Stimulated activated CD4-positive, alpha-beta T cell treated with anti-CD3 and anti-CD28 coated beads, Interleukin-15, amount 100 ng/mL, for 48 hours (primary cell): Measurements from ENCODE around the gene FAM32A.
"Not testable (repeated sequence)": the region's sequence is repeated elsewhere in the genome, so short reads cannot be mapped to it uniquely, and the experiment has no call there.

Source experiments
- DNase-seq, 2 donors: peaks; one replicate each; pipeline ENCODE4 v3.0.0-alpha.2; 2020; ENCODE audit warnings: low read depth in 2 of 2

FAM32A gene

GRCh38 chr19:16164222-16164890 is 20.9 kb upstream of the FAM32A start:
- no peak for DNase-seq

- DNase-seq = no peak
Measured at GRCh38 chr19:16166417-16166816, 18.8 kb upstream of the FAM32A start.

- no peak for DNase-seq
Measured at GRCh38 chr19:16167055-16167454, 18.2 kb upstream of the FAM32A start.

GRCh38 chr19:16168465-16169081 is 16.6 kb upstream of the FAM32A start:
- no peak for DNase-seq

GRCh38 chr19:16170134-16170533 is 15.1 kb upstream of the FAM32A start:
- DNase-seq = no peak

DNA sequence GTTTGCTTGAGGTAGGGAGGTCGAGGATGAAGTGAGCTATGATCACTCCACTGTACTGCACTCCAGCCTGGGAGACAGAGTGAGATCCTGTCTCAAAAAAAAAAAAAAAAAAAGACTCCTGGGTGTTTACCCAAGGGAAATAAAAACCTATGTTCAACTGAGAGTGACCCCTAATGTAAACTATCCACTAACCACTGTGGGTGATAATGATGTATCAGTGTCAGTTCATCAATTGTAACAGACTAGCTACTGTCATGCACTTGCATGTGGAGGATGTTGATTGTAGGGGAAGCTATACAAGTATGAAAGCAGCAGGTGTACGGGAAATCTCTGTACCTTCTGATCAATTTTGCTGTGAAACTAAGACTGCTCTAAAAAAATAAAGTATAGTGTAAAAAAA is 9.3 kb upstream of the FAM32A start:
- no peak for DNase-seq

DNA sequence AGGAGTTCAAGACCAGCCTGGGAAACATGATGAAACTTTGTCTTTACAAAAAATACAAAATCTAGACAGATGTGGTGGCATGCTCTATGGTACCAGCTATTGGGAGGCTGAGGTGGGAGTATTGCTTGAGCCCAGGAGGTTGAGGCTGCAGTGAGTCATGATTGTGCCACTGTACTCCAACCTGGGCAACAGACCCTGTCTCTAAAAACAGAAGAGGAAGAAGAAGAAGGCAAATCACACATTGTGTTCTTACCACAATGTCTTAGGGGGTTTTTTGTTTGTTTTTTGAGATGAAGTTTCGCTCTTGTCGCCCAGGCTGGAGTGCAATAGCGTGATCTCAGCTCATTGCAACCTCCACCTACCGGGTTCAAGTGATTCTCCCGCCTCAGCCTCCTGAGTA is 6.3 kb upstream of the FAM32A start:
- DNase-seq = not testable (repeated sequence)

DNA sequence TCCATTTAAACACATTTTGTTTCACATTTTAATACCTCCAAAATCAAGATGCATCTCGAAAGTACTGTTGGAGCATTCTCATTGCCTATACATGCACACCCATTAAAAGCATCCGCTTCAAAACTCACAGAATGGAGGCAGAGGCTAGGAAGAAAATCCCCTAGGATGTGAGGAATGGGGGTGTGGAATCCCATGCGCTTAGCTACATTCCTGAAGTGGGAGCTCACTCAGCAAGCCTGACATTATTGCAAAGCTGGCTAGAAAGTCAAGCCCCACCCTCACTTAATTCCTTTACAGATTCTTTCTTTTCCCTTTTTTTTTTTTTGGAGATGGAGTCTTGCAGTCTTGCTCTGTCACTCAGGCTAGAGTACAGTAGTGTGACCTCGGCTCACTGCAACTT is 4.6 kb upstream of the FAM32A start:
- DNase-seq = no peak

GRCh38 chr19:16184665-16185122 is 516 bp upstream of the FAM32A start:
- DNase-seq = no peak

- DNase-seq = no peak
Measured at GRCh38 chr19:16185768-16186123, 536 bp downstream of the FAM32A start.

DNA sequence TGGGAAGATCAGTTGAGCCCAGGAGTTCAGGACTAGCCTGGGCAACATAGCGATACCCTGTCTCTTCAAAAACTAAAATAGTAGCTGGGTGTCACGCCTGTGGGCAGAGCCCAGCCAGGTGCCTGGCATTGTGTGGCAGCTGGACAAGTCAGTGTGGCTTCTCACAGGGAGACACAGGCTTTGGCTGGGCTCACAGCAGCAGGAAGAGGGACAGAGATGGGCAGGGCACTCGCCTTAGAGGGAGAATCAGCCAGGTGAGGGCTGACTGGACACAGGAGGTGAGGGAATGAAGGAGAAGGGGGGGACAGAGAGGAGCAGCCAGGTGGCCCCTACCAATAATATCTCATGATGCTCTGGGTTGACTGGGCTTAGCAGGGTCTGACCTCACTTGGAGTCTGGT is 3.3 kb downstream of the FAM32A start:
- no peak for DNase-seq

GRCh38 chr19:16190198-16190597 is 5.0 kb downstream of the FAM32A start:
- no peak for DNase-seq

- DNase-seq = no peak
Measured at GRCh38 chr19:16190736-16191135, 5.5 kb downstream of the FAM32A start.

GRCh38 chr19:16191216-16191908 is 6.2 kb downstream of the FAM32A start:
- DNase-seq = no peak

GRCh38 chr19:16193466-16193865 is 8.3 kb downstream of the FAM32A start:
- DNase-seq = no peak

GRCh38 chr19:16197188-16197621 is 12.0 kb downstream of the FAM32A start:
- no peak for DNase-seq

DNA sequence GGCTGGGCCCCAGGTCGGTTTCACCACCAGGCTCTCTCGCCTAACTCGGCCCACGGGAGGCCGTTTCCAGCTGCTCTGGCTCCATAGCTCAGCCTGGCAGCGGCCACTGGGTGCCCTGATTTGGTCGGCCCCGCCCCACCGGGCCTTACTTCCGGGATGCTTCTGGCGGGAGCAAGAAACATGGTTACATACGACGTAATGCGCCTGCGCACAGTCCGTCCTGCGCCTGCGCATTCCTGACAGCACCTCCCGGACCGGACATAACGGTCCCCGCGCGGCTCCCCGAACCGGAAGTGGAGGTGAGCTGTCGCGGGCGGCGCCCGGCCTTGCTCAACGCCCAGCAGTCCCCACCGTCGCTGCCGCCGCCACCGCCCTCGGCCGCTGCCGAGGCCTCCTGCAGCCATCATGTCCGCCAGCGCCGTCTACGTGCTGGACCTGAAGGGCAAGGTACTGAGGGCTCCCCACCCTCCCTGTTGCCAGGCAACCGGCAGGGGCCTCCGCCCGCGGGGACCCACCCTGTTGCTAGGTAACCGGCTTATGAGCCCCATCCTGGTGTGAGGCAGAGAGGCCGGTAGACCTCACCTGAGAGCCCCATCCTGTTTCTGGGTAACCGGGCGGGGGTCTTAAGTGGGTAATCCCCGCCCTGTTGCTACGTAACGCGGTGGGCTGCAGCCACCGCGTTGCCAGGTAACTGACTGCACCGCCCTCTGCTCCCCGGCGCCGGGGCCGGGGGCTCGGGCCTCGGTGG is 12.6 kb downstream of the FAM32A start, which contains the start of gene AP1M1:
Gene AP1M1 (plus strand): TSS at position 290 of the 748 bp plus-strand sequence. CDS start 116 bp downstream, at position 406.
- peak; percentile 97 to 98 for DNase-seq

GRCh38 chr19:16198370-16198651 is 13.1 kb downstream of the FAM32A start:
- DNase-seq = no peak

GRCh38 chr19:16199275-16199932 is 14.2 kb downstream of the FAM32A start:
- no peak for DNase-seq

GRCh38 chr19:16200038-16201010 is 15.1 kb downstream of the FAM32A start:
- DNase-seq = no peak

- DNase-seq = no peak
Measured at GRCh38 chr19:16201011-16201391, 15.8 kb downstream of the FAM32A start.
